Neural cell (in vitro differentiated cells): ENCODE results near the gene CREB3L2. TPM values are rescaled to one million over a fixed set of nuclear protein-coding genes. Genes with fewer than 3 reads are reported as not detected.
A peak's percentile ranks its signal among the peaks of the same experiment; 100 is the strongest.

Source experiments
- H2AFZ ChIP-seq: fragments of 200-600, 300-800 bp; sonication (generic), shearing (Covaris generic); 2 replicates; pipeline ENCODE4 v1.6.0; 2014; ENCODE audit warnings: low read depth, mild to moderate bottlenecking, antibody characterized with exemption, low read length, moderate library complexity
- H3F3A ChIP-seq: fragments of 200-600 bp; shearing (Covaris generic); 2 replicates; pipeline ENCODE4 v1.6.1; 2016; ENCODE audit warnings: mild to moderate bottlenecking, moderate library complexity, mixed read lengths, antibody characterized with exemption, low read length; ENCODE audit not compliant: insufficient read depth, poor library complexity, severe bottlenecking
- H3K27ac ChIP-seq: fragments of 200-600, 300-800 bp; sonication (generic), shearing (Covaris generic); 2 replicates; pipeline ENCODE4 v1.5.1; 2014; ENCODE audit warnings: mild to moderate bottlenecking, low read length, moderate library complexity
- H3K27me3 ChIP-seq: fragments of 300-800, 200-600 bp; sonication (generic), shearing (Covaris generic); 2 replicates; pipeline ENCODE4 v1.6.0; 2014; ENCODE audit warnings: mild to moderate bottlenecking, low read depth, low read length, moderate library complexity; ENCODE audit not compliant: insufficient read depth
- H3K36me3 ChIP-seq: fragments of 300-800, 200-600 bp; sonication (generic), shearing (Covaris generic); 2 replicates; pipeline ENCODE4 v1.5.1; 2014; ENCODE audit warnings: mild to moderate bottlenecking, antibody characterized with exemption, low read length, moderate library complexity; ENCODE audit not compliant: insufficient read depth
- H3K4me2 ChIP-seq: fragments of 300-800, 200-600 bp; sonication (generic), shearing (Covaris generic); 2 replicates; pipeline ENCODE4 v1.6.0; 2014; ENCODE audit warnings: mild to moderate bottlenecking, low read length
- H3K4me3 ChIP-seq: fragments of 300-800, 200-600 bp; sonication (generic), shearing (Covaris generic); 2 replicates; pipeline ENCODE4 v1.5.1; 2014; ENCODE audit warnings: mild to moderate bottlenecking, low read length, moderate library complexity
- H3K79me2 ChIP-seq: fragments of 200-600 bp; shearing (Covaris generic); replicated peaks from 2 replicates; pipeline ENCODE4 v1.6.0; 2014; ENCODE audit warnings: mild to moderate bottlenecking, low read length, moderate library complexity; ENCODE audit not compliant: insufficient read depth
- H3K9ac ChIP-seq: fragments of 300-800, 200-600 bp; sonication (generic), shearing (Covaris generic); 2 replicates; pipeline ENCODE4 v1.6.1; 2016; ENCODE audit warnings: mild to moderate bottlenecking, low read length, mixed read lengths
- H3K9me2 ChIP-seq: fragments of 200-600 bp; shearing (Covaris generic); 2 replicates; pipeline ENCODE4 v1.6.1; 2016; ENCODE audit warnings: mild to moderate bottlenecking, low read length, mixed read lengths; ENCODE audit not compliant: insufficient read depth
- H3K9me3 ChIP-seq: fragments of 200-600, 300-800 bp; sonication (generic), shearing (Covaris generic); 2 replicates; pipeline ENCODE4 v1.6.1; 2016; ENCODE audit warnings: mild to moderate bottlenecking, mixed run types, low read length, moderate library complexity, mixed read lengths
- H4K20me1 ChIP-seq: fragments of 200-600 bp; shearing (Covaris generic); 2 replicates; pipeline ENCODE4 v1.6.1; 2016; ENCODE audit warnings: mild to moderate bottlenecking, mixed run types; ENCODE audit not compliant: insufficient read depth
- EP300 ChIP-seq: fragments of 450-650 bp; conservative IDR thresholded peaks from 2 replicates; pipeline ENCODE4 v1.6.1; 2014; ENCODE audit warnings: antibody characterized with exemption, mild to moderate bottlenecking, moderate library complexity; ENCODE audit not compliant: poor library complexity, severe bottlenecking
- EZH2 ChIP-seq: fragments of 200-600, 300-800 bp; shearing (Covaris generic), sonication (generic); IDR thresholded peaks from 2 replicates; pipeline ENCODE4 v1.6.1; 2014; ENCODE audit warnings: antibody characterized with exemption, low read length, borderline replicate concordance, mild to moderate bottlenecking; ENCODE audit not compliant: insufficient read depth, poor library complexity, severe bottlenecking
- MXI1 ChIP-seq: fragments of 450-650 bp; conservative IDR thresholded peaks from 2 replicates; pipeline ENCODE4 v1.6.1; 2014; ENCODE audit warnings: antibody characterized with exemption, mild to moderate bottlenecking; ENCODE audit not compliant: poor library complexity, severe bottlenecking
- POLR2AphosphoS5 ChIP-seq: IDR thresholded peaks from 2 replicates; pipeline ENCODE4 v1.6.1; 2012
- RAD21 ChIP-seq: fragments of 450-650 bp; conservative IDR thresholded peaks from 2 replicates; pipeline ENCODE4 v1.6.1; 2014; ENCODE audit warnings: antibody characterized with exemption, mild to moderate bottlenecking, moderate library complexity
- SMC3 ChIP-seq: fragments of 450-650 bp; conservative IDR thresholded peaks from 2 replicates; pipeline ENCODE4 v1.6.1; 2014; ENCODE audit warnings: antibody characterized with exemption, mild to moderate bottlenecking, moderate library complexity; ENCODE audit not compliant: poor library complexity
- TAF1 ChIP-seq: IDR thresholded peaks from 2 replicates; pipeline ENCODE4 v1.6.1; 2012; ENCODE audit warnings: low read depth
- polyA minus RNA-seq: library from RNA; depleted of rRNA, polyadenylated mRNA; stranded (reverse); fragments of >200 nt; gene quantifications from 2 replicates; pipeline ENCODE4 v1.2.3, GENCODE V29; 2014
- polyA plus RNA-seq: library from polyadenylated mRNA; depleted of rRNA; stranded (reverse); fragments of >200 nt; gene quantifications from 2 replicates; pipeline ENCODE4 v1.2.3, GENCODE V29; 2014
- TF ChIP-seq, protein P1 (sequence below): IDR thresholded peaks from 2 replicates; pipeline ENCODE4 v1.6.1; 2012; ENCODE audit warnings: borderline replicate concordance
- TF ChIP-seq, protein P2 (sequence below): fragments of 450-650 bp; IDR thresholded peaks from 2 replicates; pipeline ENCODE4 v1.5.1; 2014; ENCODE audit warnings: antibody characterized with exemption, mild to moderate bottlenecking, moderate library complexity; ENCODE audit not compliant: poor library complexity, severe bottlenecking

The CREB3L2 gene
- 1.5 and 1.9 TPM in 2 replicates for polyA plus RNA-seq
- 4.4 and 6.1 TPM in 2 replicates for polyA minus RNA-seq

- TF ChIP-seq EP300 (no peak), MXI1 (peak; percentile 93), SMC3 (peak; percentile 21), TAF1 (no peak), POLR2AphosphoS5 (peak; percentile 62), RAD21 (no peak)
- TF ChIP-seq, protein P1, sequence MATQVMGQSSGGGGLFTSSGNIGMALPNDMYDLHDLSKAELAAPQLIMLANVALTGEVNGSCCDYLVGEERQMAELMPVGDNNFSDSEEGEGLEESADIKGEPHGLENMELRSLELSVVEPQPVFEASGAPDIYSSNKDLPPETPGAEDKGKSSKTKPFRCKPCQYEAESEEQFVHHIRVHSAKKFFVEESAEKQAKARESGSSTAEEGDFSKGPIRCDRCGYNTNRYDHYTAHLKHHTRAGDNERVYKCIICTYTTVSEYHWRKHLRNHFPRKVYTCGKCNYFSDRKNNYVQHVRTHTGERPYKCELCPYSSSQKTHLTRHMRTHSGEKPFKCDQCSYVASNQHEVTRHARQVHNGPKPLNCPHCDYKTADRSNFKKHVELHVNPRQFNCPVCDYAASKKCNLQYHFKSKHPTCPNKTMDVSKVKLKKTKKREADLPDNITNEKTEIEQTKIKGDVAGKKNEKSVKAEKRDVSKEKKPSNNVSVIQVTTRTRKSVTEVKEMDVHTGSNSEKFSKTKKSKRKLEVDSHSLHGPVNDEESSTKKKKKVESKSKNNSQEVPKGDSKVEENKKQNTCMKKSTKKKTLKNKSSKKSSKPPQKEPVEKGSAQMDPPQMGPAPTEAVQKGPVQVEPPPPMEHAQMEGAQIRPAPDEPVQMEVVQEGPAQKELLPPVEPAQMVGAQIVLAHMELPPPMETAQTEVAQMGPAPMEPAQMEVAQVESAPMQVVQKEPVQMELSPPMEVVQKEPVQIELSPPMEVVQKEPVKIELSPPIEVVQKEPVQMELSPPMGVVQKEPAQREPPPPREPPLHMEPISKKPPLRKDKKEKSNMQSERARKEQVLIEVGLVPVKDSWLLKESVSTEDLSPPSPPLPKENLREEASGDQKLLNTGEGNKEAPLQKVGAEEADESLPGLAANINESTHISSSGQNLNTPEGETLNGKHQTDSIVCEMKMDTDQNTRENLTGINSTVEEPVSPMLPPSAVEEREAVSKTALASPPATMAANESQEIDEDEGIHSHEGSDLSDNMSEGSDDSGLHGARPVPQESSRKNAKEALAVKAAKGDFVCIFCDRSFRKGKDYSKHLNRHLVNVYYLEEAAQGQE, result peak; percentile 64
- Histone ChIP-seq H3K9me3 (no peaks in the 10 kb centered on the region), H2AFZ (peak within 1 kb of the TSS; percentile 81), H3K4me3 (peak within 1 kb of the TSS; percentile 93), H3K36me3 (no peaks in the 10 kb centered on the region), H4K20me1 (no peaks in the 10 kb centered on the region), H3K9ac (peak within 1 kb of the TSS; percentile 71), H3K4me2 (peak within 1 kb of the TSS; percentile 77), H3K27me3 (no peaks in the 10 kb centered on the region), H3K79me2 (peaks cover 20% of the 10 kb centered on the region), H3F3A (no peaks in the 10 kb centered on the region), H3K9me2 (no peaks in the 10 kb centered on the region), H3K27ac (peak within 1 kb of the TSS; percentile 73)
These were observed at the start of gene CREB3L2 for GRCh38 chr7:138001529-138002095. Gene CREB3L2 (minus strand): TSS chr7:138002086. CDS start chr7:138001705, 381 bp downstream.

DNA sequence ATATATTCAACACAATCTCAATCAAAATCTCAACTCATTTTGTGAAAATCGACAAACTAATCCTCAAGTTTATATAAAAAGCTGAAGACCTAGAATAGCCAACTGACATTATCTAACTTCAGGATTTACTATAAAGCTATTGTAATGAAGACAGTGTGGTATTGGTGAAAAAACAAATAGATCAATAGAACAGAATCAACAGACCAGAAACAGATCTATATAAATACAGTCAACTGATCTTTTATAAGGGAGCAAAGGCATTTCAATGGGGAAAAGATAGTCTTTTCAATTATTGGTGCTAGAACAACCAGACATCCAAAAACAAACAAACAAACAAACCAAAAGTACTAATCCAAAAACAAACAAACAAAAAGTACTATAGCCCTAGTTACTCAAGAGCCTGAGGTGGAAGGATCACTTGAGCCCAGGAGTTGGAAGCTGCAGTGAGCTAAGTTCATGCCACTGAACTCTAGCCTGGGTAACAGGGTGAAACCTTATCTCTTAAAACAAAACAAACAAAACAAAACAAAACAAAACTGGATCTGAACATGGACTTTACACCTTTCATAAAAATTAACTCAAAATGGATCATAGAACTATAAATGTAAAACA is 47.7 kb upstream of the CREB3L2 start:
- TF ChIP-seq POLR2AphosphoS5, result no peak
- no peak for TF ChIP-seq TAF1
- TF ChIP-seq RAD21, result no peak
- no peak for TF ChIP-seq SMC3
- TF ChIP-seq EZH2, result no peak
- TF ChIP-seq, protein P2, sequence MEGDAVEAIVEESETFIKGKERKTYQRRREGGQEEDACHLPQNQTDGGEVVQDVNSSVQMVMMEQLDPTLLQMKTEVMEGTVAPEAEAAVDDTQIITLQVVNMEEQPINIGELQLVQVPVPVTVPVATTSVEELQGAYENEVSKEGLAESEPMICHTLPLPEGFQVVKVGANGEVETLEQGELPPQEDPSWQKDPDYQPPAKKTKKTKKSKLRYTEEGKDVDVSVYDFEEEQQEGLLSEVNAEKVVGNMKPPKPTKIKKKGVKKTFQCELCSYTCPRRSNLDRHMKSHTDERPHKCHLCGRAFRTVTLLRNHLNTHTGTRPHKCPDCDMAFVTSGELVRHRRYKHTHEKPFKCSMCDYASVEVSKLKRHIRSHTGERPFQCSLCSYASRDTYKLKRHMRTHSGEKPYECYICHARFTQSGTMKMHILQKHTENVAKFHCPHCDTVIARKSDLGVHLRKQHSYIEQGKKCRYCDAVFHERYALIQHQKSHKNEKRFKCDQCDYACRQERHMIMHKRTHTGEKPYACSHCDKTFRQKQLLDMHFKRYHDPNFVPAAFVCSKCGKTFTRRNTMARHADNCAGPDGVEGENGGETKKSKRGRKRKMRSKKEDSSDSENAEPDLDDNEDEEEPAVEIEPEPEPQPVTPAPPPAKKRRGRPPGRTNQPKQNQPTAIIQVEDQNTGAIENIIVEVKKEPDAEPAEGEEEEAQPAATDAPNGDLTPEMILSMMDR, result no peak
- TF ChIP-seq, protein P1, result no peak
- TF ChIP-seq EP300, result no peak
- no peak for TF ChIP-seq MXI1
- Histone ChIP-seq H3K4me2 (no peak overlapping the region), H2AFZ (no peak overlapping the region), H3K9ac (no peak overlapping the region), H3K9me2 (no peaks in the 10 kb centered on the region), H3K36me3 (no peaks in the 10 kb centered on the region), H3K27ac (no peak overlapping the region), H3K4me3 (no peak overlapping the region), H3K79me2 (no peaks in the 10 kb centered on the region), H3K27me3 (no peaks in the 10 kb centered on the region), H3F3A (no peaks in the 10 kb centered on the region), H3K9me3 (no peaks in the 10 kb centered on the region), H4K20me1 (no peaks in the 10 kb centered on the region)
